Fibroblast of lung (primary cell): ENCODE measurements around the gene MARCKS. TPM values are rescaled to one million over a fixed set of nuclear protein-coding genes. Genes with fewer than 3 reads are reported as not detected.

ENCODE experiments used
- DNase-seq, 2 donors: peaks; one replicate each; pipeline versions ENCODE4 v3.0.0 to v3.0.0-alpha.2; 2010; ENCODE audit warnings: low read depth in 2 of 2
- H2AFZ ChIP-seq: 2 replicates; pipeline ENCODE4 v1.5.1; 2012; ENCODE audit warnings: low read length, control low read depth, inconsistent platforms
- H3K27ac ChIP-seq: 2 replicates; pipeline ENCODE4 v1.5.1; 2011; ENCODE audit warnings: low read length, control low read depth; ENCODE audit not compliant: insufficient read depth
- H3K27me3 ChIP-seq: 2 replicates; pipeline ENCODE4 v1.5.1; 2011; ENCODE audit warnings: mild to moderate bottlenecking, low read length; ENCODE audit not compliant: control insufficient read depth, insufficient read depth
- H3K36me3 ChIP-seq: 2 replicates; pipeline ENCODE4 v1.5.1; 2011; ENCODE audit warnings: low read length; ENCODE audit not compliant: control insufficient read depth, insufficient read depth
- H3K4me1 ChIP-seq: 2 replicates; pipeline ENCODE4 v1.5.1; 2011; ENCODE audit warnings: low read length; ENCODE audit not compliant: control insufficient read depth, insufficient read depth; ENCODE audit errors: extremely low read depth
- H3K4me2 ChIP-seq: 2 replicates; pipeline ENCODE4 v1.5.1; 2011; ENCODE audit warnings: low read length, control low read depth; ENCODE audit not compliant: insufficient read depth; ENCODE audit errors: extremely low read depth
- H3K4me3 ChIP-seq, 4 experiments: fragments of 200-600 bp in 1 of 4; sonication (generic) in 1 of 4; replicated peaks in 1 of 4; 2 replicates each; pipeline ENCODE4 v1.5.1; 2011 to 2016; ENCODE audit warnings: low read length in 4 of 4, low read depth in 3 of 4, mild to moderate bottlenecking in 3 of 4, control low read depth in 2 of 4, inconsistent platforms in 1 of 4, mixed read lengths in 1 of 4; ENCODE audit not compliant: insufficient read depth in 1 of 4; ENCODE audit errors: control extremely low read depth in 1 of 4
- H3K79me2 ChIP-seq: 2 replicates; pipeline ENCODE4 v1.5.1; 2012; ENCODE audit warnings: mild to moderate bottlenecking, low read length, inconsistent platforms; ENCODE audit not compliant: control insufficient read depth, insufficient read depth
- H3K9ac ChIP-seq: 2 replicates; pipeline ENCODE4 v1.5.1; 2011; ENCODE audit warnings: mild to moderate bottlenecking, low read length, control low read depth; ENCODE audit not compliant: insufficient read depth
- H3K9me3 ChIP-seq: 2 replicates; pipeline ENCODE4 v1.5.1; 2012; ENCODE audit warnings: low read depth, low read length; ENCODE audit not compliant: control insufficient read depth, insufficient read depth
- H4K20me1 ChIP-seq: 2 replicates; pipeline ENCODE4 v1.5.1; 2011; ENCODE audit warnings: low read length; ENCODE audit not compliant: control insufficient read depth, insufficient read depth; ENCODE audit errors: extremely low read depth
- EZH2 ChIP-seq: IDR thresholded peaks from 2 replicates; pipeline ENCODE4 v1.5.1; 2012; ENCODE audit warnings: low read length, control low read depth, mild to moderate bottlenecking; ENCODE audit errors: missing control alignments
- polyA plus RNA-seq, 2 donors: library from polyadenylated mRNA; depleted of rRNA in 1 of 2; stranded (reverse) in 1 of 2; unstranded in 1 of 2; fragments of >200 nt; gene quantifications; 2 replicates each; pipeline ENCODE4 v1.2.1, GENCODE V29; 2011 to 2012; ENCODE audit warnings: missing spikeins in 1 of 2
- total RNA-seq: library from RNA; depleted of rRNA; stranded (reverse); fragments of >200 nt; gene quantifications from 2 replicates; pipeline ENCODE4 v1.2.1, GENCODE V29; 2014
- TF ChIP-seq, protein P1 (sequence below), 2 donors: IDR thresholded peaks in 1 of 2; conservative IDR thresholded peaks in 1 of 2; 1 replicate in 1 of 2; 2 replicates in 1 of 2; pipeline ENCODE4 v1.5.1; 2011 to 2012; ENCODE audit warnings: low read length in 2 of 2, control low read depth in 1 of 2, inconsistent platforms in 1 of 2, low read depth in 1 of 2, mild to moderate bottlenecking in 1 of 2

The MARCKS gene
- total and polyA plus RNA-seq, 2 donors (not counting 1 experiment from before 2014, with no cell fraction given): 103 to 121 TPM

DNA sequence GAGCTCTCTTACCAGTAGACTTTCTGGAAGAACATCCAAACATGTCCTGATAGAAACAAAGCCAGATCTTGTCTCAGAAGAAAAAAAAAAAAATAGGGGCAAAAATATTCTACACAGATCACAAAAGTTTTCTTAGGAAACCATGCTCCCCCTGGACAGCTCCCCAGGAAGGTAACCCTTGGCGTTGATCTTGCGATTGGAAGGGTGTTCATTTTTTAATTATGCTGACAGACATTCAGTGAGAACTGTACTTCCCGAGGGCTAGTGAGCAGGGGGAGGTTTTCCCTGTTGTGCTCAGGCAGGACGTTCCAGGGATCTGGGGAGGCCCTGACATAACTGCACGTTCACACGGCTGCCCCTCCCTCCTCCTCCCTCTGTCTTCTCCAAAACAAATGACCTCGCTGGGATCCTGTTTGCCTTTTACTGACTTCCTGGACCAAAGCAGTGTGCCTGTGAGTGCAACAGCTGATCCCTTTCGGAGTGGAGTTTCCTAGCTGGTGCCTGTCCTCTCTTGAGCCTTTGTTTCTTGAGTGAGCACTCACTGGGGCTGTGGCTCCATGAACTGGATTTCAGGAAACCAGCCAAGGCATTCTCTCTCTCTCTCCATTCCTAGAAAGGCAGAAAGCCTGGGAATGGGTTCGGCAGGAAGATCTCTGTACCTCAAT lies 46.7 kb downstream of the MARCKS start:
- DNase-seq: peak; percentile 42 to 55
- no peaks in the 10 kb centered on the region for H3K79me2 ChIP-seq
- no peaks in the 10 kb centered on the region for H3K9me3 ChIP-seq
- H3K4me1 ChIP-seq: peaks cover 4% of the 10 kb centered on the region
- TF ChIP-seq, protein P1, sequence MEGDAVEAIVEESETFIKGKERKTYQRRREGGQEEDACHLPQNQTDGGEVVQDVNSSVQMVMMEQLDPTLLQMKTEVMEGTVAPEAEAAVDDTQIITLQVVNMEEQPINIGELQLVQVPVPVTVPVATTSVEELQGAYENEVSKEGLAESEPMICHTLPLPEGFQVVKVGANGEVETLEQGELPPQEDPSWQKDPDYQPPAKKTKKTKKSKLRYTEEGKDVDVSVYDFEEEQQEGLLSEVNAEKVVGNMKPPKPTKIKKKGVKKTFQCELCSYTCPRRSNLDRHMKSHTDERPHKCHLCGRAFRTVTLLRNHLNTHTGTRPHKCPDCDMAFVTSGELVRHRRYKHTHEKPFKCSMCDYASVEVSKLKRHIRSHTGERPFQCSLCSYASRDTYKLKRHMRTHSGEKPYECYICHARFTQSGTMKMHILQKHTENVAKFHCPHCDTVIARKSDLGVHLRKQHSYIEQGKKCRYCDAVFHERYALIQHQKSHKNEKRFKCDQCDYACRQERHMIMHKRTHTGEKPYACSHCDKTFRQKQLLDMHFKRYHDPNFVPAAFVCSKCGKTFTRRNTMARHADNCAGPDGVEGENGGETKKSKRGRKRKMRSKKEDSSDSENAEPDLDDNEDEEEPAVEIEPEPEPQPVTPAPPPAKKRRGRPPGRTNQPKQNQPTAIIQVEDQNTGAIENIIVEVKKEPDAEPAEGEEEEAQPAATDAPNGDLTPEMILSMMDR (conservative IDR thresholded peaks at IDR 0.05 in 1 of 2, IDR thresholded peaks at IDR 0.05 in 1 of 2; ENCODE audit: low read depth in 1 of 2, low read length in 2 of 2): no peak
- no peak for TF ChIP-seq EZH2
- H2AFZ ChIP-seq: peak overlapping the region; percentile 63
- H3K4me3 ChIP-seq: no peak overlapping the region
- H3K9ac ChIP-seq: no peak overlapping the region
- no peak overlapping the region for H3K27ac ChIP-seq
- no peaks in the 10 kb centered on the region for H3K27me3 ChIP-seq
- no peaks in the 10 kb centered on the region for H4K20me1 ChIP-seq
- H3K4me2 ChIP-seq: peak overlapping the region; percentile 23
- H3K36me3 ChIP-seq: no peaks in the 10 kb centered on the region

DNA sequence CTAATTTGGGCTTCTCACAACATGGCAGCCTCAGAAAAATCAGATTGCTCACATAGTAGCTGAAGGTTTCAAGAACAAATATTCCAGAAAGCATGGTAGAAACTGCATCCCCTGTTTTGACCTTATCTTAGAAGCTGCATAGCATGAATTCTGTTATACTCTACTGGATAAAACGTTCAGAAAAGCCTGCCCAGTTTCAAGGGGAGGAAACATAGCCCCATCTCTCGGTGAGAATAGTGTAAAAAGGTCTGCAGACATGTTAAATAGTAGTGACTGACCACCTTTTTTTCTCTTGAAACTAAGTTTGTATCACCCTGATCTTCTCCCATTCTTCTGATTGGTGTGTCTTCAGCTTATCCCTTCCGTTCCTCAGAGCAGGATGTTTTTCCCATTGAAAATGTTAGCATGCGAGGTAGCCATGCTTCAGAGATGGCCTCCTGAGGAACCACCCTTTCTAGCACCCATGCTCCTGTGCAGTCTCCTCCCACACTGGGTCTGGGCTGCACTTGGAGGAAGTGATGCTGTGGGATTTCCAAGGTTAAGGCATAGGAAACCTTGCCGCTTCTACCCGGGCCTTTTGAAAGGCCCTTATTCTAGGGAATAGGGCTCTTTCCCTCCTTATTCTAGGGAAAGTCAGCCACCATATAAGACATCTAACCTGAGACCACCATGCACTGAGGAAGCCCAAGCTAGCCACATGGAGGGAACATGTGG lies 50.1 kb downstream of the MARCKS start:
- H3K4me2 ChIP-seq: no peak overlapping the region
- H3K9ac ChIP-seq: no peak overlapping the region
- TF ChIP-seq EZH2: no peak
- TF ChIP-seq, protein P1 (conservative IDR thresholded peaks at IDR 0.05 in 1 of 2, IDR thresholded peaks at IDR 0.05 in 1 of 2; ENCODE audit: low read depth in 1 of 2, low read length in 2 of 2): no peak
- no peak for DNase-seq
- no peak overlapping the region for H3K27ac ChIP-seq
- no peaks in the 10 kb centered on the region for H3K79me2 ChIP-seq
- no peak overlapping the region for H2AFZ ChIP-seq
- peaks cover 4% of the 10 kb centered on the region for H3K4me1 ChIP-seq
- no peaks in the 10 kb centered on the region for H4K20me1 ChIP-seq
- H3K9me3 ChIP-seq: no peaks in the 10 kb centered on the region
- no peak overlapping the region for H3K4me3 ChIP-seq
- no peaks in the 10 kb centered on the region for H3K36me3 ChIP-seq
- no peaks in the 10 kb centered on the region for H3K27me3 ChIP-seq

DNA sequence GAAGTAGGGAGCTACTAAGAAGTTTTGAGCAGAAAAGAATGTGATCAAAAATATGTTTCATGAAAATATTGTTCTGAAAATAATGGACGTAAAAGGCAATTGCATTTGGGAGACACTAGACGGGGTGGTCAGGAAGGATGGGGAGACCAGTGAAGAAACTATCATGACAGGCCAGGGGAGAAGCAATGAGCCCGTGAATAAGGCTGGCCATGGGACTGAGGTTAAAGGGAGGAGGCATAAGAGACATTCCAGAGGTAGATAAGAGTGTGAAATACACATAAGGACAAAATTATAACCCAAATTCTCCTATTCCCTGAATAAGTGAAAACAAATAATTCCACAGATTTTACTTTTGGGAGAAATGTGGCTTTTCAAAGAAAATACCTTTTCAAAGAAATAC lies 51.7 kb downstream of the MARCKS start:
- Histone ChIP-seq H3K9me3 (no peaks in the 10 kb centered on the region), H4K20me1 (no peaks in the 10 kb centered on the region), H2AFZ (no peak overlapping the region), H3K9ac (no peak overlapping the region), H3K27me3 (no peaks in the 10 kb centered on the region), H3K4me2 (no peak overlapping the region), H3K36me3 (no peaks in the 10 kb centered on the region), H3K79me2 (no peaks in the 10 kb centered on the region), H3K4me1 (peaks cover 4% of the 10 kb centered on the region), H3K27ac (no peak overlapping the region), H3K4me3 (no peak overlapping the region)
- peak in 1 of 2 donors; percentile 56 for DNase-seq
- TF ChIP-seq, protein P1 (conservative IDR thresholded peaks at IDR 0.05 in 1 of 2, IDR thresholded peaks at IDR 0.05 in 1 of 2; ENCODE audit: low read depth in 1 of 2, low read length in 2 of 2): no peak
- no peak for TF ChIP-seq EZH2
